Fibroblast of lung (primary cell): ENCODE measurements around the gene TLR1.
A peak's percentile ranks its signal among the peaks of the same experiment; 100 is the strongest.

Experiments
- EZH2 ChIP-seq: IDR thresholded peaks from 2 replicates; pipeline ENCODE4 v1.5.1; 2012; ENCODE audit warnings: low read length, control low read depth, mild to moderate bottlenecking; ENCODE audit errors: missing control alignments
- TF ChIP-seq, protein P1 (sequence below), 2 donors: IDR thresholded peaks in 1 of 2; conservative IDR thresholded peaks in 1 of 2; 1 replicate in 1 of 2; 2 replicates in 1 of 2; pipeline ENCODE4 v1.5.1; 2011 to 2012; ENCODE audit warnings: low read length in 2 of 2, control low read depth in 1 of 2, inconsistent platforms in 1 of 2, low read depth in 1 of 2, mild to moderate bottlenecking in 1 of 2

DNA sequence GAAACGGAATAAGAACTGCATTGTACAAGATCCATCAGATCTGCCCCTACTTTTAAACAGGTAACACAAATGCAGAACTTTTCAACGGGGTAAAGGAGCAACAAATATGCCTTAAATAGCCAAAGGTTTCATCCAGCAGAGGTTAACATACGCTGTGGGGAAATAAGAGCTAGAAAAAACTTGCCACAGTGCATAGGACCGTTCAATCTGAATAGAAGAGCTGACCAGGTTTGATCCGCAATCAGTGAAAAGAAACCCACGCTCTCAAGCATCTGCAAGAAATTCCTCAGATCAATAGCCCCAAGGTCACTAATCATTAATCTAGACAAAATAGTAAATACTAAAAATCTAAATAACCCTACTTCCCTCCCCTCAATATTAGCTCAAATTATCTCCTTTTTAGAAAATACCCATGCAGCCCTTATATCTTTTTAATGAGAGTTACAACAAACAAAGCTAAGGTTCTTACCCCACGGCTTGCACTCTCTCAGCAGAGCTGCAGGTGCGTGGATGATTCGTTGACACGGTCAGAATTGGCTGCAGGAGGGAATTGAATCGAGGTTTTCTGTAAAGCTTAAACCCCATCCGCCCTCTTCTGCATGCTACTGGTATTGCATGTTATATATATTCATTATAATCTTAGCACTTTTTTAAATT lies 22.0 kb downstream of the TLR1 start, which contains the start of gene TLR10:
- TF ChIP-seq, protein P1, sequence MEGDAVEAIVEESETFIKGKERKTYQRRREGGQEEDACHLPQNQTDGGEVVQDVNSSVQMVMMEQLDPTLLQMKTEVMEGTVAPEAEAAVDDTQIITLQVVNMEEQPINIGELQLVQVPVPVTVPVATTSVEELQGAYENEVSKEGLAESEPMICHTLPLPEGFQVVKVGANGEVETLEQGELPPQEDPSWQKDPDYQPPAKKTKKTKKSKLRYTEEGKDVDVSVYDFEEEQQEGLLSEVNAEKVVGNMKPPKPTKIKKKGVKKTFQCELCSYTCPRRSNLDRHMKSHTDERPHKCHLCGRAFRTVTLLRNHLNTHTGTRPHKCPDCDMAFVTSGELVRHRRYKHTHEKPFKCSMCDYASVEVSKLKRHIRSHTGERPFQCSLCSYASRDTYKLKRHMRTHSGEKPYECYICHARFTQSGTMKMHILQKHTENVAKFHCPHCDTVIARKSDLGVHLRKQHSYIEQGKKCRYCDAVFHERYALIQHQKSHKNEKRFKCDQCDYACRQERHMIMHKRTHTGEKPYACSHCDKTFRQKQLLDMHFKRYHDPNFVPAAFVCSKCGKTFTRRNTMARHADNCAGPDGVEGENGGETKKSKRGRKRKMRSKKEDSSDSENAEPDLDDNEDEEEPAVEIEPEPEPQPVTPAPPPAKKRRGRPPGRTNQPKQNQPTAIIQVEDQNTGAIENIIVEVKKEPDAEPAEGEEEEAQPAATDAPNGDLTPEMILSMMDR (conservative IDR thresholded peaks at IDR 0.05 in 1 of 2, IDR thresholded peaks at IDR 0.05 in 1 of 2; ENCODE audit: low read depth in 1 of 2, low read length in 2 of 2): peak; percentile 43 to 62
- TF ChIP-seq EZH2: no peak
